Lower lobe of right lung (tissue), 2 donors: Measurements from ENCODE around the gene COL1A1. TPM values are rescaled to one million over a fixed set of nuclear protein-coding genes. Genes with fewer than 3 reads are reported as not detected.

Source experiments
- ATAC-seq, 2 donors: fragments of 200-7000 bp; cut with Tn5 transposase; one replicate each; pipeline ENCODE4 v1.9.1; 2020 to 2022; ENCODE audit warnings: mild to moderate bottlenecking in 2 of 2, moderate library complexity in 2 of 2
- DNase-seq: peaks from one replicate; pipeline ENCODE4 v3.0.0-alpha.2; 2020
- H3K27ac ChIP-seq: fragments of 200-600 bp; one replicate; pipeline ENCODE4 v1.8.0; 2022
- H3K27me3 ChIP-seq: fragments of 200-600 bp; one replicate; pipeline ENCODE4 v1.8.0; 2022; ENCODE audit warnings: low read depth
- H3K36me3 ChIP-seq: fragments of 200-600 bp; one replicate; pipeline ENCODE4 v1.8.0; 2022; ENCODE audit warnings: mild to moderate bottlenecking
- H3K4me1 ChIP-seq: fragments of 200-600 bp; one replicate; pipeline ENCODE4 v1.8.0; 2022
- H3K4me3 ChIP-seq: fragments of 200-600 bp; one replicate; pipeline ENCODE4 v1.8.0; 2022; ENCODE audit warnings: mild to moderate bottlenecking
- H3K9me3 ChIP-seq: fragments of 200-600 bp; one replicate; pipeline ENCODE4 v1.8.0; 2022
- CTCF ChIP-seq: fragments of 200-600 bp; IDR thresholded peaks from one replicate; pipeline ENCODE4 v1.8.0; 2022; ENCODE audit warnings: antibody characterized with exemption, mild to moderate bottlenecking
- intact Hi-C: fragments of 100-400 bp; cut with DNase I; formaldehyde crosslinking; loops from one replicate; pipeline ENCODE4 v1.11.0; 2022
- total RNA-seq: library from RNA; stranded (reverse); fragmentation: NEBNext Ultra II Directional; extraction: Animal tissue kit (Norgen Biotek cat#: 25700); gene quantifications from one replicate; pipeline ENCODE4 v1.2.1, GENCODE V29; 2021
- donor health status: DM: no; HTN: yes; CAD: no; lungs with severe emphysema.

The COL1A1 gene
- total RNA-seq, 1 donor from 2014 or later, result 142 TPM

DNA sequence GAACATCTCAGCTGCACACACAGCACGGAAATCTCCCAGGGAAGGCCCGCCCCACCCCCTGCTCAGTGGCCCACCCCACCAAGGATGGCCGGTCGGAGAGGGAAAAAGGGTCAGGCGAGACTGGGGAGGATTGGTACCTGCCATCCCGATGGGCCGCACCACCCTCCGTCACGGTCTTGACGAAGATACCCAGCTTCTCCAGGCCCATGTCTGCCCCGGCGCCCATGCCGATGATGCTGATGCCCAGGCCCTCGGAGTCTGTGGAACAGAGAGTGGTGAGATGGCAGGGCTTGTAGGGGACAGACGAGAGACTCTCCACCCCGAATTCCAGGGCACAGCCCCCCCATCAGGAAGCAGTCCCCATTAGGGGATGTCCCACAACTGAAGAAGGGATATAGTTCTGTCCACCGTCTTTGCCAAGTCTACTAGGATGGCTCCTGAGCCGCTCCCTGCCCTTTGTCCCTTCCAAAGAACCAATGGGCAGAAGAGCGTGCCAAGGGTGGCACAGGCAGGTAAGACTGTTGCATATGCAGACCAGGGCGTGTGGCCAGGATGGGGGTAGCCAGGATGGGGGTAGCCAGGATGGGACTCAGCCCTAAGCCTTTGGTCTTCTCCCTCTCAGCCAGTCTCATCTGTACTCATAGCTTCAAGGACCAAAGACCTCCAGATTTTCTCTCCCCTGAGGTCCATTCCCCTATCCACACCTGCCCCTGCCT lies 57.8 kb downstream of the COL1A1 start:
- peaks cover 80% of the 10 kb centered on the region for H3K36me3 ChIP-seq
- no peak for ATAC-seq
- H3K27me3 ChIP-seq, result no peaks in the 10 kb centered on the region
- H3K4me1 ChIP-seq, result peaks cover 73% of the 10 kb centered on the region
- no peak overlapping the region for H3K4me3 ChIP-seq
- no peak overlapping the region for H3K27ac ChIP-seq
- no peak for DNase-seq
- no peaks in the 10 kb centered on the region for H3K9me3 ChIP-seq
- intact Hi-C loops, result no loop called here
- no peak for TF ChIP-seq CTCF

DNA sequence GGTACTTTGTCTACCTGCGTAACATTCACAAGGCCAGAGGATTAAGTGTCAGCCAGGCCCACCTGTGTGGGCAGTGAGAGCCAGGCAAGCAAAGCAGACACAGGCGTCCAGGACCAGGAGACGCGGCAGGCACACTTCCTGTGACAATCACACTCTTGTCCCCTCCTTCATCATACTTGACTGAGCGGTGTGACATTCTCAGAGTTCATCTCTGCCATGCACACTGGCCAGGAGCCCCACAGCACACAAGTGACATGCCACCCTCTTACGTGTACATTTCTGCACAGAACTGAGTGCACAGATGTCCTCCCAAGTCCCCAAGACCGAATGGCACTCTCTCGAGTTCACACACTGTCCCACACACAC lies 59.7 kb downstream of the COL1A1 start:
- Histone ChIP-seq H3K27me3 (no peaks in the 10 kb centered on the region), H3K27ac (peak overlapping the region; percentile 49), H3K4me3 (no peak overlapping the region), H3K36me3 (peaks cover 91% of the 10 kb centered on the region), H3K4me1 (peaks cover 56% of the 10 kb centered on the region), H3K9me3 (no peaks in the 10 kb centered on the region)
- intact Hi-C loops, result no loop called here
- DNase-seq, result no peak
- no peak for TF ChIP-seq CTCF
- no peak for ATAC-seq

GRCh38 chr17:50141026-50141744 lies 60.2 kb downstream of the COL1A1 start:
- no peaks in the 10 kb centered on the region for H3K27me3 ChIP-seq
- H3K4me3 ChIP-seq, result no peak overlapping the region
- ATAC-seq, result no peak
- TF ChIP-seq CTCF, result no peak
- H3K27ac ChIP-seq, result peak overlapping the region; percentile 49
- DNase-seq, result no peak
- H3K9me3 ChIP-seq, result no peaks in the 10 kb centered on the region
- H3K4me1 ChIP-seq, result peaks cover 51% of the 10 kb centered on the region
- H3K36me3 ChIP-seq, result peaks cover 93% of the 10 kb centered on the region
- intact Hi-C loops, result no loop called here

GRCh38 chr17:50139950-50140885 lies 61.2 kb downstream of the COL1A1 start:
- intact Hi-C loops, result no loop called here
- Histone ChIP-seq H3K4me1 (peaks cover 41% of the 10 kb centered on the region), H3K27ac (peak overlapping the region; percentile 49), H3K9me3 (no peaks in the 10 kb centered on the region), H3K36me3 (peaks cover 97% of the 10 kb centered on the region), H3K27me3 (no peaks in the 10 kb centered on the region), H3K4me3 (peak overlapping the region; percentile 2)
- ATAC-seq, result peak; percentile 89 to 90
- peak; percentile 93 for TF ChIP-seq CTCF
- DNase-seq, result peak; percentile 87

DNA sequence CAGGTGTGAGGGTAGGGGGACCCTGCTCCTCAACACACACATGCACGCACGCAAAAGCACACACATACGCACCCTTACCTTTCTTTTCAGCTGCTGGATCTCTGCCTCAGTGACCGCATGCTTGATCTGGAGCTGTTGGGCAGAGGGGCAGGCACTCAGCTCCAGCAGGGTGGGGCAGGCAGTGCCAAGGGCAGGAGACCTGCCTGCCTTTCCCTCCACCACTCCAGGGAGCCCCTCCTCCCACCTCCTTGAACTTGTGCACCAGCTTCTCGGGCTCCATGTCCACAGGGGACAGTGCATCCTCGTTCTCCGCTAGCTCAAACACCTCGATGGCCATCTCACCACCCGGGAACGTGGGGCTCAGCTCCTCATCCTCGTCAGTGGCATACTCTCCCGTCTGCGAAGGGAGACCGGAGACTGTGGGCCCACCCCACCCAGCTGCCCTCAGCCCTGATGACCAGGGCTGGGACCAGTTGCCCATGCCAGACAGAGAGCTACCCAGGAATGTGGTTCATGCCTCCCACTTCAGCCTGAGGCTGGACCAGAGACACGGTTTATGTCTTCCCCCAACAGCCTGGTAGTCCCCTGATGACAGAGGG lies 62.1 kb downstream of the COL1A1 start:
- H3K4me3 ChIP-seq, result no peak overlapping the region
- H3K36me3 ChIP-seq, result peaks cover 97% of the 10 kb centered on the region
- H3K27ac ChIP-seq, result peak overlapping the region; percentile 9
- H3K27me3 ChIP-seq, result no peaks in the 10 kb centered on the region
- peaks cover 34% of the 10 kb centered on the region for H3K4me1 ChIP-seq
- H3K9me3 ChIP-seq, result no peaks in the 10 kb centered on the region
- DNase-seq (no peak), ATAC-seq (no peak)
- no peak for TF ChIP-seq CTCF
- intact Hi-C loops, result no loop called here
